ENCODE results near the gene ISCU. TPM values are rescaled to one million over a fixed set of nuclear protein-coding genes. Genes with fewer than 3 reads are reported as not detected.

ISCU gene
- polyA plus RNA-seq, 1 donor (not counting 4 experiments of a cell fraction or from before 2014, with no cell fraction given) = 106 TPM

GRCh38 chr12:108577458-108577857 lies 15.1 kb downstream of the ISCU start:
- peaks cover 1% of the 10 kb centered on the region for H3K27me3 ChIP-seq (ENCODE audit: control insufficient read depth, extremely low read depth, insufficient read depth, low read length)
- DNase-seq (ENCODE audit: low read depth, low spot score) (no peak), FAIRE-seq (no peak)
- H3K4me2 ChIP-seq (ENCODE audit: control insufficient read depth, extremely low read depth, insufficient read depth, low read depth, low read length) = no peak overlapping the region
- dilution Hi-C loops (cut with MboI; ENCODE audit: extremely low pct_ligation_motif_present, low sequenced_read_pairs) = no loop called here
- H4K20me1 ChIP-seq (ENCODE audit: control insufficient read depth, extremely low read depth, insufficient read depth, low read length) = no peaks in the 10 kb centered on the region
- H3K79me2 ChIP-seq (ENCODE audit: control insufficient read depth, insufficient read depth, low read length) = no peaks in the 10 kb centered on the region
- no peaks in the 10 kb centered on the region for H3K9me1 ChIP-seq (ENCODE audit: control insufficient read depth, extremely low read depth, insufficient read depth, low read length)
- H3K4me3 ChIP-seq (ENCODE audit: control insufficient read depth in 2 of 3, extremely low read depth in 1 of 3, insufficient read depth in 2 of 3, low read depth in 1 of 3, low read length in 3 of 3) = no peak overlapping the region
- TF ChIP-seq EZH2 (IDR thresholded peaks at IDR 0.05; ENCODE audit: low read length) (no peak), CTCF (optimal IDR thresholded peaks at IDR 0.05 in 1 of 3, IDR thresholded peaks at IDR 0.05 in 1 of 3, conservative IDR thresholded peaks at IDR 0.05 in 1 of 3; ENCODE audit: extremely low read depth in 1 of 3, insufficient read depth in 2 of 3, low read length in 3 of 3) (no peak)
- H3K36me3 ChIP-seq (ENCODE audit: control insufficient read depth in 2 of 2, extremely low read depth in 1 of 2, insufficient read depth in 2 of 2, low read length in 2 of 2) = no peaks in the 10 kb centered on the region
- H3K9ac ChIP-seq (ENCODE audit: control insufficient read depth, extremely low read depth, insufficient read depth, low read length) = no peak overlapping the region
- H3K9me3 ChIP-seq (ENCODE audit: control insufficient read depth, low read depth, low read length) = no peaks in the 10 kb centered on the region
- H3K4me1 ChIP-seq (ENCODE audit: control insufficient read depth, extremely low read depth, insufficient read depth, low read length) = no peaks in the 10 kb centered on the region
- H3K27ac ChIP-seq (ENCODE audit: control insufficient read depth, insufficient read depth, low read length) = no peak overlapping the region
- H2AFZ ChIP-seq (ENCODE audit: control insufficient read depth, low read length) = no peak overlapping the region

GRCh38 chr12:108578264-108578663 lies 15.9 kb downstream of the ISCU start:
- H3K79me2 ChIP-seq (ENCODE audit: control insufficient read depth, insufficient read depth, low read length) = no peaks in the 10 kb centered on the region
- no peaks in the 10 kb centered on the region for H3K9me3 ChIP-seq (ENCODE audit: control insufficient read depth, low read depth, low read length)
- H4K20me1 ChIP-seq (ENCODE audit: control insufficient read depth, extremely low read depth, insufficient read depth, low read length) = no peaks in the 10 kb centered on the region
- no peaks in the 10 kb centered on the region for H3K27me3 ChIP-seq (ENCODE audit: control insufficient read depth, extremely low read depth, insufficient read depth, low read length)
- H3K4me3 ChIP-seq (ENCODE audit: control insufficient read depth in 2 of 3, extremely low read depth in 1 of 3, insufficient read depth in 2 of 3, low read depth in 1 of 3, low read length in 3 of 3) = no peak overlapping the region
- dilution Hi-C loops (cut with MboI; ENCODE audit: extremely low pct_ligation_motif_present, low sequenced_read_pairs) = no loop called here
- H3K4me2 ChIP-seq (ENCODE audit: control insufficient read depth, extremely low read depth, insufficient read depth, low read depth, low read length) = no peak overlapping the region
- no peak overlapping the region for H2AFZ ChIP-seq (ENCODE audit: control insufficient read depth, low read length)
- H3K9me1 ChIP-seq (ENCODE audit: control insufficient read depth, extremely low read depth, insufficient read depth, low read length) = no peaks in the 10 kb centered on the region
- no peak overlapping the region for H3K9ac ChIP-seq (ENCODE audit: control insufficient read depth, extremely low read depth, insufficient read depth, low read length)
- no peaks in the 10 kb centered on the region for H3K4me1 ChIP-seq (ENCODE audit: control insufficient read depth, extremely low read depth, insufficient read depth, low read length)
- DNase-seq (ENCODE audit: low read depth, low spot score) = no peak
- no peak overlapping the region for H3K27ac ChIP-seq (ENCODE audit: control insufficient read depth, insufficient read depth, low read length)
- H3K36me3 ChIP-seq (ENCODE audit: control insufficient read depth in 2 of 2, extremely low read depth in 1 of 2, insufficient read depth in 2 of 2, low read length in 2 of 2) = no peaks in the 10 kb centered on the region
- TF ChIP-seq EZH2 (IDR thresholded peaks at IDR 0.05; ENCODE audit: low read length) (no peak), CTCF (optimal IDR thresholded peaks at IDR 0.05 in 1 of 3, IDR thresholded peaks at IDR 0.05 in 1 of 3, conservative IDR thresholded peaks at IDR 0.05 in 1 of 3; ENCODE audit: extremely low read depth in 1 of 3, insufficient read depth in 2 of 3, low read length in 3 of 3) (no peak)
- no peak for FAIRE-seq

Data from keratinocyte (primary cell).